Astrocyte of the cerebellum (primary cell): ENCODE data around the gene CACNG5.
"Not testable (repeated sequence)": the region's sequence is repeated elsewhere in the genome, so short reads cannot be mapped to it uniquely, and the experiment has no call there.

Experiments
- DNase-seq: peaks from one replicate; pipeline ENCODE4 v3.0.0-alpha.2; 2011; ENCODE audit warnings: low read depth
- H3K4me3 ChIP-seq: 2 replicates; pipeline ENCODE4 v1.5.1; 2011; ENCODE audit warnings: mild to moderate bottlenecking, low read depth, low read length, moderate library complexity
- CTCF ChIP-seq: IDR thresholded peaks from 2 replicates; pipeline ENCODE4 v1.5.1; 2012; ENCODE audit warnings: low read length, low read depth, moderate library complexity, mild to moderate bottlenecking; ENCODE audit errors: missing control alignments
- in situ Hi-C: cut with HindIII; loops from 2 replicates; pipeline ENCODE4 v1.10.0; 2017; ENCODE audit warnings: low sequenced_read_pairs

Gene CACNG5

GRCh38 chr17:66892246-66892645, 57.3 kb downstream of the CACNG5 start:
- no peak for DNase-seq
- TF ChIP-seq CTCF, result no peak
- in situ Hi-C loops, result no loop called here
- no peak overlapping the region for H3K4me3 ChIP-seq

GRCh38 chr17:66893382-66893781, 58.5 kb downstream of the CACNG5 start:
- no peak for TF ChIP-seq CTCF
- in situ Hi-C loops, result no loop called here
- no peak overlapping the region for H3K4me3 ChIP-seq
- DNase-seq, result no peak

- no peak for TF ChIP-seq CTCF
- H3K4me3 ChIP-seq, result no peak overlapping the region
- in situ Hi-C loops, result no loop called here
- DNase-seq, result no peak
These were observed 58.9 kb downstream of the CACNG5 start for GRCh38 chr17:66893863-66894262.

GRCh38 chr17:66897141-66897540, 62.2 kb downstream of the CACNG5 start:
- TF ChIP-seq CTCF, result no peak
- DNase-seq, result no peak
- in situ Hi-C loops, result no loop called here
- no peak overlapping the region for H3K4me3 ChIP-seq

GRCh38 chr17:66898536-66898935, 63.6 kb downstream of the CACNG5 start:
- no peak overlapping the region for H3K4me3 ChIP-seq
- in situ Hi-C loops, result no loop called here
- DNase-seq, result no peak
- TF ChIP-seq CTCF, result no peak

- DNase-seq, result no peak
- in situ Hi-C loops, result loop anchor here (25.0 kb wide), 1 partner anchor 188 kb away; no protein-coding TSS in a partner anchor
- TF ChIP-seq CTCF, result peak; percentile 44
- no peak overlapping the region for H3K4me3 ChIP-seq
These were observed 65.5 kb downstream of the CACNG5 start for GRCh38 chr17:66900126-66901010.

GRCh38 chr17:66903296-66903695, 68.4 kb downstream of the CACNG5 start:
- in situ Hi-C loops, result loop anchor here (25.0 kb wide), 1 partner anchor 191 kb away; no protein-coding TSS in a partner anchor
- DNase-seq, H3K4me3 ChIP-seq: not testable (repeated sequence)
